Stimulated activated CD4-positive, alpha-beta T cell treated with anti-CD3 and anti-CD28 coated beads, TNF-alpha, amount 100 ng/mL, for 24 hours (primary cell): Measurements from ENCODE around the gene IL1RAPL1.
"Not testable (repeated sequence)": the region's sequence is repeated elsewhere in the genome, so short reads cannot be mapped to it uniquely, and the experiment has no call there.

Source experiments
- DNase-seq, 3 experiments: peaks; one replicate each; pipeline ENCODE4 v3.0.0-alpha.2; 2020; ENCODE audit warnings: low read depth in 3 of 3

Gene IL1RAPL1

DNA sequence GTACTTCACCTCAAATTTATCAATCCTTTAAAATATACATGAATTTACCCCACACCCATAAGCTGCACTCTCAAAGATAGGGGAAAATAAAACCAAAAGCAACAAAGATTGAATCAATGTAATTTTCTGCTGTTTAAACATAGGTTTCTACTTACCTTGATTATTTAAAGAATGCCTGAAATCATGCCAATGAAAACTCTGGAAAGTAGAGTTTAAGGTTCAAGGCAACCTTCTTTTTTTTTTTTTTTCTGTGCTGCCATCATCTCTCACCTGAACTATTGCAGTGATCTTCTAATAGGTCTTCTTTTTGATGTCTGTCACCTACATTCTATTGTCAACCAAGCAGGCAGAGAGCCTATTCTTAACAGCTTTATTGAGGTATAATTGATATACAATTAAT is 682.1 kb downstream of the IL1RAPL1 start:
- DNase-seq: no peak

GRCh38 chrX:29274517-29274916 is 687.3 kb downstream of the IL1RAPL1 start:
- DNase-seq: no peak

DNA sequence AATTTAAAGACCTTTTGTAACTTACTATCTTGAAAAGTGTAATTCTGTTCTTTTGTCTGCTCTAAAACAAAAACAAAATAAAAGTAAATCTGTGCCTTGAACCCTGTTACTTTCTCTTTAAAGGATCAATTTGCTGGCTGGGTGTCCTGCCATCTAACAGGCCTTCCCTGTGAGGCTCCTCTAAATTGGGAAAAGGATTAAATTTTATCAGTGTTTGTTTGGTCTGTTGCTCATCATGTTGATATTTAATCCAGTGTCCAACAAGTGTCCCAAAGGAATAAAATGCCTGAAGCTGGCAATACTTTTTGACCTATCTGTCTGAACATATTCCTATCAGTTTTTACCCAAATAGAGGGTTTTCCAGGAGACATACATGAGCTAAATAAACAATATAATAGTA is 688.7 kb downstream of the IL1RAPL1 start:
- no peak for DNase-seq

GRCh38 chrX:29281078-29281742 is 694.0 kb downstream of the IL1RAPL1 start:
- DNase-seq: no peak

GRCh38 chrX:29285664-29286063 is 698.4 kb downstream of the IL1RAPL1 start:
- no peak for DNase-seq

DNA sequence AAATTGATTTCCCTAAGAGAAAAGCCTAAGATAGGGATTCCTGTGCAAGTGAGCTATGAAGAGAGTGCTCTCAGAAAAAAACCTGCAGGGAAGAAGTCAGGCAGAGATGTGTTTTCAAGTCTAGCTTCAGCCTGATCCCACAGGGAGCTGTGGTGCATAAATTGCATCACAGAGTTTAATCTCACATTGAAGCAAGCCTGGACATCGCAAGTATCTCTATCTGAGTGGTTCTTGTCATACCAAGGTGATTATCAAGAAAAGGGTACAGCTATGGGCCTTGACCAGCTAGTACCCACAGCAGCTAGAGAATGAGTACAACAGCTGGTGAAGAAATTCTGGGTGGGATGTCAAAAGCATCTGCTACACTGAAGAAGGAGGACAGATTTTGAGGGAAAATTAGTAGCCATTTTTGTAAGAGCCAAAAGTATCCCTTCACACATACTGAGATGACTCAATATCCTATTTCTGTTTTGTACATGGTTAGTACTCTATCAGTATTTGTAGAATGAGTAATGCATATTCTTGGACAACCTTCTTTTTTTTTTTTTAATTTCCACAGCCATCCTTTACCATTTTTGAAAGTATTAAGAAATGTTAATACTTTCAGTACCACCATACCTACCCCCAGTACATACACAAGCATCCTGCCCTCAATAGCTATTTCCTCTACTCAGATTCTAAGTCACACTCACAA is 708.9 kb downstream of the IL1RAPL1 start:
- no peak for DNase-seq

DNA sequence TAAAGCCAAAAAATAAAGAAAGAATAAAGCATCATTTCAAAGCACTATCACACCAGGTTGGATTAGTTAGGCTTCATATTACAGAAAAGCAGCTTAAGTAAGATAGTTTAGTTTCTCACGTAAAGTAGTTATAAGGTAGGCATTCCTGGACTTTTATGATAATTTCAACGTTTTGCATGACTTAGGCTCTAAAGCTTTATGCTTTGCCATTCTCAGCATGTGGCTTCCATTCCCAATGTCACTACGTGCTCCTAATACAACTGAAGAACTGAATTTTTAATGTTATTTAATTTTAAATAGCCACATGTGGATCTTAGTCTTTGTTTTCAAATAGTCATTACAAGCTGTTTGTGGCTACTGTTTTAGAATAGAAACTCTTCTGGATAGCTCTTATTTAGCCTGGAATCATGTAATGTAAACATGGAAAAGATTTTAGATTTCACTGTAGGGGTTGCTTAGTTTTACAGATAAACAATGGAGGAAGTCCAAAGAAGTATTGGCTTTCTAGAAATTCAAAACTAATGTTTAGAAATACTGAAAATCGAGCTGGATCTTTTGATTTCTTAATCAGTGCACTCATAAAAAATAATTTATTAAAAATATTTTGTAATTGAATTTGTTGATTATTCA is 710.0 kb downstream of the IL1RAPL1 start:
- no peak for DNase-seq

- no peak for DNase-seq
Measured at GRCh38 chrX:29299684-29300083, 712.4 kb downstream of the IL1RAPL1 start.

GRCh38 chrX:29308726-29309125 is 721.5 kb downstream of the IL1RAPL1 start:
- no peak for DNase-seq

GRCh38 chrX:29315931-29316330 is 728.7 kb downstream of the IL1RAPL1 start:
- DNase-seq: no peak

- no peak for DNase-seq
Measured at GRCh38 chrX:29318012-29318411, 730.8 kb downstream of the IL1RAPL1 start.

GRCh38 chrX:29332429-29332828 is 745.2 kb downstream of the IL1RAPL1 start:
- not testable (repeated sequence) for DNase-seq

GRCh38 chrX:29333091-29333490 is 745.8 kb downstream of the IL1RAPL1 start:
- DNase-seq: not testable (repeated sequence)

DNA sequence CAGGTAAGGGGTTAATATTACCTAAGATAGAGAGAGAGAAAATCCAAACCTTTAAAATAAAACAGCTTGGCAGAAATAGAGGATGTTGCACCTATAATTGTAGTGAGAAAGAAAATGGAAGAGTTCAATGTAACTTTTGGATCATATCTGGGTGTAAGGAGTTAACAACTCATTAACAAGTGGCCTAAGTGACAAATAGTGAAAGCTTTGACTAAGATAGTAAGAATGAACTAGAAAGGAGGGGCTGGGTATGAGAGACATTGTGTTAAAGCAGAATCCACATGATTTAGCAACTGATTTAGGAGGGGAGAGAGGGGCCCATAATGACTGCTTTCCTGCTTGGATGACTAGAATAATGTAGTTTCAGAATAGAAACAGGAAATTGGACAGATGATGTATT is 761.0 kb downstream of the IL1RAPL1 start:
- no peak for DNase-seq

DNA sequence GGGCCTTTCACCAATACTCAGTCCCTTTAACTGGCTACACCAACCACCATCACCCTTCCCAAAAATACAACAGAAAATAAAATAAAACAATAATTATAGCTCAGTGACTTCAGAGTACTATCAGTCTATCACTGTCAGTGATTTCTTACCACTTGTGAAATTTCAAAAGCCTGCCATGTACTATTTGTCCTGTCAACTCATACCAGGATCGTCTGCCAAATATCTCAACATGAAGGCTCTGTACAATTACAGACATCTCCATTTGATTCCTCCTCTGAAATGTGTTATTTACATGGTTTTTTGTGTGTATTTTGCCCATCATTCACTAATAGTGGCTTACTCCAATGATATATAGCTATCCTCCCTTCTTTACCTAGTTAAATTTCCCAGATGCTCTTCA is 772.0 kb downstream of the IL1RAPL1 start:
- no peak for DNase-seq

DNA sequence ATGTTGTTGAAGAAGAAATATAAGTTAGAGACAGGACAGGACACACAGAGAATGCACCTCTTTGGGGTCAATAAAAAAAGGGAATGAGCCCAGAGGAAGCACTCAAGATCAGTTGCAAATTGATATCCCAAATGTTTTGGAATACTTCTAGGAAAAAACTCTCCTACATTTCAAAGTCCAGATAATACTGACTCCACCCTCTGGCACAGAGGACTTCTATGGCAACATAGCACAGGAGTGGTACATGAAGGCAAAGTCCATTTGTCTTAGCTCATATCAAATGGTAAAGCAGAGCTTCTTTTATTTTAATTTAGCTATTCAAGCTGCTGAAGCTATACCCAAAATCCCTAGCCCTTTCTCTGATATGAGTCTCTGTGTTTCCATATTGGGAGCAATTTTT is 787.5 kb downstream of the IL1RAPL1 start:
- DNase-seq: not testable (repeated sequence)

DNA sequence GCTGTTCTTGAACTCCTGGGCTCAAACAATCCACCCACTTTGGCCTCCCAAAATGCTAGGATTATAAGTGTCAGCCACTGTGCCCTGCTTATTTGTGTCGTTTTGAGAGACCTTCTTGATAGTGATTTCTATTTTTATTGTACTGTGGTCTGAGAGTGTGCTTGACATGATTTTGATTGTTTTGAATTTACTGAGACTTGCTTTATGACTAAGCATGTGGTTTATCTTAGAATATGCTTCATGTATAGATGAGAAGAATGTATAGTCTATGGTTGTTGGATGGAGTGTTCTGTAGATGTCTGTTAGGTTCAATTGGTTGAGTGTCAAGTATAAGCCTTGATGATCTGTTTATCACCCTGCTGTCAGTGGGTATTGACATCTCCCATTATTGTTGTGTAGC is 789.3 kb downstream of the IL1RAPL1 start:
- DNase-seq: no peak

- no peak for DNase-seq
Measured at GRCh38 chrX:29382811-29383210, 795.6 kb downstream of the IL1RAPL1 start.

DNA sequence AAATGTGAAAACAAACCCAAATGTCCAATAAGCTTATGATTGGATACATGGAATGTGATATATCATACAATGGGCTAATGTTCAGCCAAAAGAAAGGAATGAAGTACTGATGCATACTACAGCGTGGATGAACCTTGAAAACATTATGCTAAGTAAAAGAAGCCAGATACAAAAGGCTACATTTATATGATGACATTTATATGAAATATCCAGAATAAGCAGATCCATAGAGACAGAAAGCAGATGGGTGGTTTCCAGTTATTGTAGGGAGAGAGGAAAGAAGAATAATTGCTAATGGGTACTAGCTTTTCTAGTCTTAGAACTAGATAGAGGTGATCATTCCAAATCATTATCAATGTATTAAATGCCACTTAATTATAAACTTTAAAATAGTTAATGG is 801.3 kb downstream of the IL1RAPL1 start:
- no peak for DNase-seq

DNA sequence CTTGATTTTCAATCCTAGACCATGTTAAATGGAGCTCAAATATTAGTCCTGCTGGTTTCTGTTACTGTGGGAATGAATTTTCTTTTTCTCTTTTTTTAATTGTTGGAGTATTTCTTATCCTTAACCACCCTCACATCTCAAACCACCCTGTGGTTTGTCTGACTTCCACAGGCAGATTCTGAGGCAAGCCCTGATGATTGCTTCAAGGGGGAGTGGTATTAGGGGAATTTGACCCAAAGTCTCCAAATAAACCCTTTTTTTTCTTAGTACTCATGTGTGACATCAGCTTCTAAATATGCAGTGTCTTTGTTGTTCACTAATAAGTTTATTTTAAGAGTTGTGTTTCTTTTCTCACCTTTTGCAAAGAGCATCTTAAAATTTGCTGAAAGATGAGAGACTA is 810.3 kb downstream of the IL1RAPL1 start:
- no peak for DNase-seq

DNA sequence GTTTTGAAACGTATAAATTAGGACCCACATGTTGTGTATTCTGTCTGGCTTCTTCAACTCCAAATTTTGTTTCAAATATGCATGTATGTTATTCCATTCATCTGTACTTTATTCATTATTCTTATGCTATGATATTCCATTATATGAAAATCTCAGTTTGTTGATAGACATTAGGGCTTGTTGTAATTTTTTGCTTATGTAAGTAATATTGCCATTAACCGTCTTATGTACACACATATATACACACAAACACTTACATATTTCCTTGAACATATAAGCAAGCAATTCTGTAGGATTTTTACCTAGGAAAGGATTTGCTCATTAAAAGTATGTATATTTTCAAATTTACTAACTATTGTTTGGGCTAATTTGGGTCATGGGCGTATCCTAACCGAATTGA is 820.1 kb downstream of the IL1RAPL1 start:
- DNase-seq: no peak

DNA sequence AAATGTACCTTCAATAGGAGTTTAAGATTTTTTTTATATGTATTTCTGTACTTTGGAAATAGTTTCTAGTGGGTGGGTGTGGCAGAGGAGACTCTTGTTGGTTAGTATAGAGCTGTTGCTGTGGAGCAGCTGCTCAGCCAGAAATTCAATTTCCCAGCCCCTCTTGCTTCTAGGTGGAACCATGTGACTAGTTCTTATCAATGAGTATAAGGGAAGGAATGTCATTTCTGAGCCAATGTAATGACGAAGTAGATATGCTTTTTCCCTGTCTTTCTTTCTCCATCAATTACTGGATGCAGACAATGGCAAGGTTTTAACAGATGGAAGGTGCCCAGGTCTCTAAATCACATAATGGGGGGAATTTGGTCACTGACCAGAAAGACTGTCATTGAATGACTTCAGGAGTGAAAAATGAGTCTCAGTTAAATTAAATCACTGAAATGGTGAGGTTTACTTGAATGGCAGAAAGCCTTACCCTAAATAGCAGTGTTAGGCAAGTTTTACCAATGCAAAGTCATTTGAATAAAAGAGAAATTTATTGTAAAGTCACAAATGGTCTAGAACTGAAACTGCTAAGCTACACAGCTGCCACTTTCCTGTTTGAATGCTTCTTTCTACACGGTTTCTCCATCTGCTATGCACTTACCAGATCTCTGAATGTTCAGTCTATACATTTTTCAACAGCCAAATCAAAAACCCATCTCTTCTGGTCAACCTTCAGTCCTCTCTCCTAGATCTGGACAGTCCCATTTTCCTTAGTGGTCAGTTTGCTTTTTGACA is 832.7 kb downstream of the IL1RAPL1 start:
- no peak for DNase-seq
